HepG2 (cell line): ENCODE results near the gene CCDC97. TPM values are rescaled to one million over a fixed set of nuclear protein-coding genes. Genes with fewer than 3 reads are reported as not detected.

Experiments
- ARID5B ChIP-seq: IDR thresholded peaks from 2 replicates; pipeline ENCODE4 v1.4.0; 2020; ENCODE audit warnings: mild to moderate bottlenecking, missing genetic modification reagents
- EHMT2 ChIP-seq: fragments of 200-600 bp; sonication (generic); IDR thresholded peaks from 2 replicates; pipeline ENCODE4 v1.7.0; 2017; ENCODE audit warnings: antibody characterized with exemption, low read depth, low read length, borderline replicate concordance
- ETV6 ChIP-seq: sonication (generic); formaldehyde crosslinking; conservative IDR thresholded peaks from 2 replicates; pipeline ENCODE4 v1.4.0; 2020; ENCODE audit warnings: missing genetic modification reagents
- HDAC1 ChIP-seq: sonication (generic); formaldehyde crosslinking; IDR thresholded peaks from 2 replicates; pipeline ENCODE4 v1.5.1; 2020; ENCODE audit warnings: mild to moderate bottlenecking, missing genetic modification reagents
- HIC2 ChIP-seq: sonication (generic); formaldehyde crosslinking; IDR thresholded peaks from 2 replicates; pipeline ENCODE4 v1.9.0; 2022; ENCODE audit warnings: low read depth, missing genetic modification reagents
- MXD3 ChIP-seq: IDR thresholded peaks from 2 replicates; pipeline ENCODE4 v1.6.1; 2016; ENCODE audit warnings: mild to moderate bottlenecking, missing biosample characterization, missing genetic modification reagents
- PAWR ChIP-seq: sonication (generic); formaldehyde crosslinking; IDR thresholded peaks from 2 replicates; pipeline ENCODE4 v1.4.0; 2020; ENCODE audit warnings: missing genetic modification reagents, mild to moderate bottlenecking, borderline replicate concordance
- PHF20 ChIP-seq: sonication (generic); formaldehyde crosslinking; IDR thresholded peaks from 2 replicates; pipeline ENCODE4 v1.5.0; 2020; ENCODE audit warnings: mild to moderate bottlenecking, missing genetic modification reagents
- RNF2 ChIP-seq: fragments of 450-650 bp; conservative IDR thresholded peaks from 2 replicates; pipeline ENCODE4 v1.6.1; 2016; ENCODE audit warnings: low read depth
- STAT6 ChIP-seq: sonication (generic); formaldehyde crosslinking; IDR thresholded peaks from 2 replicates; pipeline ENCODE4 v1.4.0; 2020; ENCODE audit warnings: missing genetic modification reagents, mild to moderate bottlenecking, borderline replicate concordance
- THAP11 ChIP-seq: IDR thresholded peaks from 2 replicates; pipeline ENCODE4 v1.6.1; 2016; ENCODE audit warnings: missing biosample characterization, missing genetic modification reagents
- TRIM22 ChIP-seq: fragments of 450-650 bp; IDR thresholded peaks from 2 replicates; pipeline ENCODE4 v1.6.1; 2017
- ZBTB1 ChIP-seq: sonication (generic); formaldehyde crosslinking; IDR thresholded peaks from 2 replicates; pipeline ENCODE4 v1.4.0; 2020; ENCODE audit warnings: missing genetic modification reagents, borderline replicate concordance
- ZGPAT ChIP-seq: IDR thresholded peaks from 2 replicates; pipeline ENCODE4 v1.6.1; 2016; ENCODE audit warnings: mild to moderate bottlenecking
- ZNF30 ChIP-seq: sonication (generic); formaldehyde crosslinking; IDR thresholded peaks from 2 replicates; pipeline ENCODE4 v1.5.0; 2020; ENCODE audit warnings: mild to moderate bottlenecking, missing genetic modification reagents
- ZNF44 ChIP-seq: sonication (generic); formaldehyde crosslinking; IDR thresholded peaks from 2 replicates; pipeline ENCODE4 v1.5.1; 2020; ENCODE audit warnings: mild to moderate bottlenecking, missing genetic modification reagents
- ZNF543 ChIP-seq: sonication (generic); formaldehyde crosslinking; IDR thresholded peaks from 2 replicates; pipeline ENCODE4 v1.4.0; 2020; ENCODE audit warnings: mild to moderate bottlenecking, missing genetic modification reagents
- polyA plus RNA-seq, 8 experiments: library from polyadenylated mRNA; depleted of rRNA in 3 of 8; stranded (reverse) in 7 of 8; unstranded in 1 of 8; fragments of >200 nt; fragmentation: Illumina TruSeq in 4 of 8; extraction: Trizol in 4 of 8; gene quantifications; 2 replicates each; pipeline versions ENCODE4 v1.2.1 to v1.2.3, GENCODE V29; 2011 to 2016; ENCODE audit warnings: low read depth in 4 of 8, missing spikeins in 1 of 8, mixed read lengths in 1 of 8; ENCODE audit not compliant: insufficient read depth in 1 of 8
- total RNA-seq, 5 experiments: library from RNA; depleted of rRNA; stranded (reverse); fragments of >200 nt; fragmentation: Illumina TruSeq; extraction: Trizol; gene quantifications; 2 replicates each; pipeline ENCODE4 v1.2.3, GENCODE V29; 2016; ENCODE audit warnings: low read depth in 1 of 5

The CCDC97 gene
- total and polyA plus RNA-seq, 2 of the 13 experiments (the other 11 are each of a cell fraction or from before 2014, with no cell fraction given), result 6.2 to 7.3 TPM

- TF ChIP-seq TRIM22 (no peak), HDAC1 (CRISPR knock-in tag) (no peak; the same call in 1 of the 2 replicates), EHMT2 (no peak), ZBTB1 (CRISPR knock-in tag) (no peak), ZNF44 (CRISPR knock-in tag) (no peak), ZNF30 (no peak), MXD3 (CRISPR knock-in tag) (no peak), PAWR (CRISPR knock-in tag) (no peak), STAT6 (CRISPR knock-in tag) (no peak), ARID5B (CRISPR knock-in tag) (peak; percentile 58), ZGPAT (CRISPR knock-in tag) (peak; percentile 26; the same call in 1 of the 2 replicates), HIC2 (CRISPR knock-in tag) (no peak), PHF20 (CRISPR knock-in tag) (no peak), ETV6 (no peak), ZNF543 (CRISPR knock-in tag) (0 out of 2 replicates have a peak, but pooled peaks have one; percentile 56), THAP11 (CRISPR knock-in tag) (peak; percentile 33; the same call in 1 of the 2 replicates), RNF2 (no peak)
Measured at GRCh38 chr19:41323430-41324125, 13.6 kb downstream of the CCDC97 start (continued).
